Amygdala (tissue), 56 donors: Measurements from ENCODE around the gene LMX1A.

Source experiments
- DNase-seq, 56 donors: peaks; one replicate each; lab custom pipeline; 2025; lab: John Stamatoyannopoulos, UW

LMX1A gene

DNA sequence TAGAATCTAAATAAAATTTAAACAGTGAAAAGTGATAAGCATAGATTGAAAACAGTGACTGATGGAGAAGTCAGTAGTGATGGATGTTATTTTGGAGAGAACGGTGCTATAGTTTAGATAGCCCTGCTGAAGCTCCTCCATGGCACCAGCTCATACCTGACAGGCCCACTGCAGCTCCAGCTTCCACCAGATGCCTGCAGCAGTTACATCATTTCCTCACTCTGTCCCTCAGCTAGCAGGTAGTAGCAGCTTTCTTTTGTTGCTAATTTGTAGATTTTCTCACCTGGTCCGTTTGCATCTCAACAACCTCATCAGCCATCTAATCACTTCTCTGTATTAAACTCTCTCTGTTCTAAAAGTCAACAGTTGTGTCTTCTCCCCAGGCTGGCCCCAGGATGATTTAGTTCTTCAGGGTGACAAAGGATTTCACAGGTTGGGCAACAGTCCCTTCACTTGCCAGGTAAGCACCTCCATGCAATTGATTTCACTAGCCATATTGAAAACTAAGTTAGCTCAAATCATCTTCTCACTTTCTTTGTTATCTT, 128.3 kb downstream of the LMX1A start:
- no peak for DNase-seq

DNA sequence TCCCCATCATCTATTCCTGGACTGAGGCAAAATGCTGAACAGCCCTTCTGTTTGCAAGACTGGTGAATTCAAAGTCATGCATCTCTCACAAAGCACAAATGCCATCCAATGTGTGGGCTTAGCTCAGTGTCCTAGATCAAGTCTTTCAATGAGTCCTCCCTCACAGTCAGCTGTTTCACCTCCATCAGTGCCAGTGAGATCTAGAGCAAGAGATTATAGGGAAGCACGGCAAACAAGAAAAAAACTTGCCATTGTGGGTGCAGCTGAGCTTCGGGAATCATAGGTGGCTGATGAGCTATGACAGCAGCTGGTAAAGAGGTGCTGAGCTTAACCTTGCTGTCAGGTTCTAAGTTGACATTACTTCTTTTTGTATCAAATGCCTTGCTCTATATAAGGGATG, 130.2 kb downstream of the LMX1A start:
- no peak for DNase-seq

DNA sequence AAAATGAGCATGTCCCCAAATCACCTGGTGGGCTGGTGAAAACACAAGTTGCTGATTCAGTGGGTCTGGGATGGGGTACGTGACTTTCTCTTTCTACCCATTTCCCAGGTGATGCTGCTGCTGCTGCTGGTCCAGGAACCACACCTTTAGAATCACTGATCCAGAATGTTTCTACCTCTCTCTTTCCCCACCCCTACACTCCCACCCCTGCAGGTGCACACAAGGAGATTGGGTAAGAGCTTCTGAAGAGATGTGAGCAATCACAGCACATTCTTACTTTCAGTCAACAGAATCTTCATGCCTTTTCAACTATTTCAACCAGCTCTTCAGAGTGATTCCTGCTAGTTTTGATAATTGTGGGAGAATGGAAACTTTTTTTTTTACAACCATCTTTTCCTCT, 130.9 kb downstream of the LMX1A start:
- DNase-seq = no peak

DNA sequence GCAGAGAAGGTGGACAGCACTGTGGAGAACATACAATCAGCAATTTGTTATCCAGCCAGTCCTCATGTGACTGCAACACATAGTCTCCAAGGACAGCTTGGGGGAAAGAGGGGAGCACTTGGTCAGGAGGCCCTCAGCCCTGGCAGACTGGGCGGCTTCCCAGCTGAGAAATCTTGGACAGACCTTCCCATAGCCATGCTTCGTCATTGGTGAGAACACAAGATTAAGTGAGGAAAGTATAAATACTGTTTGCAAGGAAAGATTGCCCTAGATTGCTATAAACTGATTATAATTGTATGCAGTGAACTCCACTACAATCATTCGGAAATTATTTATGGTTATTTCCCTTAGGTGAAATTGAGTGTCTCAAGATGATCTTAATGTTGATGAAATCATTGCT, 131.5 kb downstream of the LMX1A start:
- no peak for DNase-seq

DNA sequence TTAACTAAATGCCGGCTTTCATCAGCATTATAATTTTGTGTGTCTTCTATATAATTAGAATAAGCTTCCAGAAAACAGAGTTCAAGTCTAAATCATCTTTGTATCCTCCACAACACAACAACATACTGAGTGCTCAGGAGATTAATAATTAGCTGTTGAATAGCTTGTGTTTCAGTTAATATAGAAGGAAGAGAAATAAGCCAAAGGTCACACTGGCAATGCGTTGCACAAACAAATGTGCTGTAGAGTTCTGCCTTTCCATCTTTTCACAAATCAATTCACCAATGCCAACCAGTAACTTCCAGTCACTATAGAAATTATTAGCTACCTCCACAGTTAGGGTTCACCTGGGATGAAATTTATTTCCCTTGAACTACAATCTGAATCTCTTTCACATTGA, 132.0 kb downstream of the LMX1A start:
- no peak for DNase-seq

DNA sequence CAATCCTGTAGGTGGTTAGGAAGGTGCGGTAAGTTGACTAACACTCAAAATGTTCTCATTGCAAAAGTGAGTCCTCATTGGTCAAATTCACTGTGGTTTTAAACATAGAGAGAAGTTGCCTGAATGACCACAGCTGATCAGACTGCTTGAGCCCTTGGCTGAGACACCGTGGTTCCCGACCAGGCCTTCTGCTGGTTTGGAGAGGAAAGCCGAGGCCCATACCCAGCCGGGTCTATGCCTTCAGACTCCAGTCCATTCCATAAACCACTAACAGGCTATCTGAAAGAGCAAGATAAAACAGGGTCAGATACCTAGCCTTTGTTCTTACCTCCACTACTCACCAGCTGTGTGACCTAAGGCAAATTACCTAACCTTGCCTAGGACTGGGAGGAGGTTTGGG, 133.9 kb downstream of the LMX1A start:
- DNase-seq = no peak

DNA sequence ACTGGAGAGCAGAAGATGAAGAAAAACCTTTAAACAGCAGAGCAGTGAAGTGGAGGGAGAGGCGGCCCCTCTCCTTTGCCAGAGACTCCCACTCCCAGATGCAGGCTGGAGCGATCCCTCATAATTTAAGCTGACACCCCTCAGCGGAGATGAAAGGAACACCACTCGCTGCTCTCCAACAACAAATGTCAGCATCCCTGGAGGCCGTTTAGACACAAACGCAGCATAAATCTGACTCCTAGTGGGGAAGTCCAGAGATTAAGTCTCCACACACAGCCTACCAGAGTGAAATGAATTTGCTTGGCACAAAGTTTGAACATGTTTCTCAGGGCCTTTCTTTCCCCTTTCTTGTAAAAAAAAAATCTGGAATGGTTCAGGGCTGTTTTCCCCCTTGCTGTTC, 137.8 kb downstream of the LMX1A start:
- no peak for DNase-seq

DNA sequence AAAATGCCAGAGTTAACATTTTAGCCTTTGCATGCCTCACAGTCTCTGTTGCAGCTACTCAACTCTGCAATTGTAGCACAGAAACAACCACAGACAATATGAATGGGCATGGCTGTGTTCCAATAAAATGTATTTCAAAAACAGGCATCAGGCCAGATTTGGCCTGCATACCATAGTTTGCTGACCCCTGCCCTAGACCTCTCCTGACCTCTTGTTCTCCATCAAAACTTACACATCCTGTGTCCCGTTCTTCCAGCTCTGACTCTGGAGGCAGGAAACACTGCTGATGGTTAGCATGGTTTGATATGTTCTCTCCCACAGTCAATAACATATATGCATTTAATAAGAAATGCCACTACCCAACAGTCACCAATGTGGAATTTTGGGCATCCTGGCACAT, 138.6 kb downstream of the LMX1A start:
- DNase-seq = no peak

DNA sequence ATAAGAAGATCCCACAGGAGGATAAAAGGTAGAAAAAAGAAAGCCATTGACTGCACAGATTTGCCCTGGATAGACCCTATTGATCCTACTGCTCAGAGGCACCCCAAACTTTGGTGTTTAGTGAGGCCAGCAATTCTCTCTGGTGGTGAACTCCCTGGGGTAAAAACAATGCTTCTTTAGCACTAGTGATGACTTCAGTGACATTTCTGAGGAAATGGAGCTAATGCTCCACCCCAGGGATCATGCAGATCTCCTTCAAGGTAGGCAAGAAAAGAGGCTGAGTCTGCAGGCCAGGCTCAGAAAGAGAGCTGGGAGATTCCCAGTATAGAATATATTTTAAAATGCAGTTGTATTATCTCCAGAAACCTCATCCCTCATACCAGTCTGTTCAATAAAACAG, 140.3 kb downstream of the LMX1A start:
- DNase-seq = no peak

DNA sequence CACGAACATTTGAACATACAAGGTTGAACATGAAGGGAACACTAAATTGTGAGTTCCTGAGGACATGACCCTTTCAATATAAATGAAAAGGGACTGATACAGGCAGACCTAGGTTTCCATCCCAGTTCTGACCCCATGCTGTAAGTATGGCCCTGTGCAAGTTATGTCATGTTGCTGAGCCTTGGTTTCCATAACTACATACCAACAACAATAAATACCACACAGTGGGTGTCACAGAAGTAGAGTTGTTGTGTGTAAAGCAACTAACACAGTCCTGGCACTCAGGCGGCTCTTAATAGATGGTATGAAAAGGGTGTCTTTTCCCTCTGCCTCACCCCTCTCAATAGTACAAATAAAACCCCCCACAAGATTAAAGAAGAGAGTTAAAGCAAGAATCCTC, 140.8 kb downstream of the LMX1A start:
- DNase-seq = no peak

DNA sequence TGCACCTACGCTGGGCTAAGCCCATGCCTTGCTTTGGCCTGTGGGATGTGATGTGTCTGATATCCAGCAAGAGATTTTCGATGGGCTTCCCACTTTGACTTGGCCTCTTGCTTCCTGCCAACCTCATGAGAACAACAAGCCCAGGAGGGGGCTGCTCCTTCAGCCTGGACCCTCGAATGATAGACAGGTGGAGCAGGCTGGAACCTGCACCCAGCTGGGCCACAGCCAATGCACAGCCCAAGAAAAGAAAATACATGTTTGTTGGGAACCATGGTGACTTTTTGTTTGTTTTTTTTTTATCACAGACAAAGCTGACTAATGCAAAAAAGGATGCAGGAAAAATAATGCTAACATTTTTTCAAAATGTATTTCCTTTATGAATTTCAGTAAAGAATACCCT, 144.3 kb downstream of the LMX1A start:
- DNase-seq = no peak

DNA sequence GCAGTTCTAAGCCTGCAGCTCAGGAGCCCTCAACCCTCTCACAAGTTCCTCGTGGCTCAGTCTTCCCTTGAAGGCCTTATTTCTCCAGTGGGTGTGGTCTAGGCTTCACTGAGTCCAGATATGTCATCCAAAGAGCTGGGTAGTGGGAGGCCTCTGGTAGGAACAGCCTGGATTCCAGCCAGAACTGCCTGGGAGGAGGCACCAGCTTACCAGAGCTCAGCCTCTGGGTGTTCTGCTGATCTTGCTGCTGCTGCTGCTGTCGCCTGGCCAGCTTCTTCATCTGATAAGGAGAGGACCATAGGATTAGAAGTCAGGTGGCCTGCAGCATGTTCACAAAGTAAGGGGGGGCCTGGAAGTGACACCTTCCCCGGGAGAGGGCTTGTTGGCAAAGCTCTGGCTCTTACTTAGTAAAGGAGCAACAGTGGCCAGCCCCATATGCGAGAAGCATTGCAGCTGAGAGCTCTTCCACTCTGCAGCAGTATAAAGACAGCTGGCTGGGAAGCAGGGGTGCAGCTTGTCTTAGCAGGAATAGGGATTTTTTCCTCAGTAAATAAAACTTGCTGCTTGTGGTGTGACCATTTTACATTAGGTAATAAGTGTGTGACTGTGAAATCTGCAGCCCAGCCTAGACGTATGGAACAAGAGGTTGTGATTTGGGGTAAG, 148.5 kb downstream of the LMX1A start:
- no peak for DNase-seq

DNA sequence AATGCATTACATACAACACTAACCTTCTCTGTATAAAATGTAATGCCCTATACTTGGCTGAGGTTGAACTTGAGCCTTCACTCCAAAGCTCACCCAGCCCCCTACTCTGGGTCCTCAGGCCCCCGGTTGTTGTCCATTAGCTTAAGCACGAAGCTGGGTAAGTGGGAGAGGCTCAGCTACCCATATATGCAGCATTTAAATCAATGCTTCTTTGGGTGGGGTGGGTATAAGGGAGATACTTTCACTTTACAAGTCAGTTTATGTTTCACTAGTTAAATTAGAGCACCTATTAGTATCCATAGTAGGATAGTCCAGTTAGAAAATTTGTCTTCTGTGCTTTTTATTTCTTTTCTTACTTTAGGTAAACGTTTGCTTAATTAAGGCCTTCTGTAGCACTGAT, 151.4 kb downstream of the LMX1A start:
- no peak for DNase-seq

DNA sequence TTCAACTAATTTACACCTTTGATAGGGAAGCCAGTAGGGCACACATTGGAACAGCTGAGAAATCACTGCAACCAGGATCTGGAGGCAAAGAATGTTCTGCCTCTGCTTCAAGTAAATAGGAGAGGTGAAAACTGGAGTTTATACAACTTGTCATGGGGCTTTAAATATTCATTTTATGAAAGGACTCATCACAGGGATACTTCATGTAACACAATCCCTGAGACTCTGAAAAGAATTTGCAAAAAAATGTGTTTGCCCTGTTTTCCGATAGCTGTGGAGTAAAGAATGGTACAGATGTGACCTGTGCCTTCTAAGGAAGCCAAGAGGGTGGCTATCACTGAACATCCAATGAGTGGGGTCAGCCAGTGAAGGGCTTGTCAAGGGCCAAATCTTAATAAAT, 152.0 kb downstream of the LMX1A start:
- DNase-seq = no peak

DNA sequence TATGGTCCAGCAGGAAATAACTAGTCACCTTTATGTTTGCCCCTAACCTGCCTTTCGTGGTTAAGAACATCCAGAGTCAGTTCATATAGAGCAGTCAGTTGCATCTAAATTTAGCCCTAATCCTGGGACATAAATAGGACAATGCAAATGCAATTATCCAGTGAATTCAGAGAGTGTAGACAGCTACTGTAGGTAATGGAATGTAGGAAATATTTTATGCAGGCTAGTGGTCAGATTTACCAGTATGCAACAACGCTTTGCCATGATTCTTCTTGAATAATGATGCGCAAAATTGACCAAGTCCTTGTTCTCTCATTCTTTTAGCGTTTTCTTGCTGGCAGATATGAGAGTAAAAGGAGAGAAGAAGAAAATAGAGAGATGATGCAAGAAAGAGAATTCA, 165.4 kb downstream of the LMX1A start:
- DNase-seq = no peak

DNA sequence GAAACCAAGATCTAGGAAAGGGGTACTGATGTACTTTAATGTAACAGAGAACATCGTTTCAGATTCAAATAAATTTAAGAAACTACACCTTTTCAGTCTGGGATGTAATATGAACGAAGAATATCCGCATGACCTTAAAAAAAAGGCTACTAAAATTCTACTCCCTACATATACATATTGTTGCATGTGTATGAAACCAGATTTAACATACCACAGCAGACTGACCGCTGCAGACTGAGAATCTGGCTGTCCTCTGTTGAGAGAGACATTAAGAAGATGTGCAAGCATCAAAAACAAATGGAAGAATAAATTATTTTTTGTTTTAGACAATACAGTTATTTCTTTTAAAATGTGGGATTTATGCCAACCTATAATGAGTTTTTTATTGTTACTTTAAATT, 166.6 kb downstream of the LMX1A start:
- DNase-seq = no peak

DNA sequence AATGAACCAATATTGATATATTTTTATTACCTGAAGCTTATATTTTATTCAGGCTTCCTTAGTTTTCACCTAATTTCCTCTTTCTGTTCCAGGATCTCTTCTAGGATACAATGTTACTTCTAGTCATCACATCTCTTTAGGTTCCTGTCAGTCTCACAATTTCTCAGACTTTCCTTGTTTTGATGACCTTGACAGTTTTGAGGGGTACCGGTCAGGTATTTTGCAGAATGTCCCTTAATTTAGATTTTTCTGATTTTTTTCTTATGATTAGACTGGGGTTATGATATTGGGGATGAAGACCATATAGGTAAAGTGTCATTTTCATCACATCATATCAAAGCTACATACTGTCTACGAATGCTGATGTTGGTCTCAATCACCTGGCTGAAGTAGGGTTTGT, 167.5 kb downstream of the LMX1A start:
- no peak for DNase-seq

DNA sequence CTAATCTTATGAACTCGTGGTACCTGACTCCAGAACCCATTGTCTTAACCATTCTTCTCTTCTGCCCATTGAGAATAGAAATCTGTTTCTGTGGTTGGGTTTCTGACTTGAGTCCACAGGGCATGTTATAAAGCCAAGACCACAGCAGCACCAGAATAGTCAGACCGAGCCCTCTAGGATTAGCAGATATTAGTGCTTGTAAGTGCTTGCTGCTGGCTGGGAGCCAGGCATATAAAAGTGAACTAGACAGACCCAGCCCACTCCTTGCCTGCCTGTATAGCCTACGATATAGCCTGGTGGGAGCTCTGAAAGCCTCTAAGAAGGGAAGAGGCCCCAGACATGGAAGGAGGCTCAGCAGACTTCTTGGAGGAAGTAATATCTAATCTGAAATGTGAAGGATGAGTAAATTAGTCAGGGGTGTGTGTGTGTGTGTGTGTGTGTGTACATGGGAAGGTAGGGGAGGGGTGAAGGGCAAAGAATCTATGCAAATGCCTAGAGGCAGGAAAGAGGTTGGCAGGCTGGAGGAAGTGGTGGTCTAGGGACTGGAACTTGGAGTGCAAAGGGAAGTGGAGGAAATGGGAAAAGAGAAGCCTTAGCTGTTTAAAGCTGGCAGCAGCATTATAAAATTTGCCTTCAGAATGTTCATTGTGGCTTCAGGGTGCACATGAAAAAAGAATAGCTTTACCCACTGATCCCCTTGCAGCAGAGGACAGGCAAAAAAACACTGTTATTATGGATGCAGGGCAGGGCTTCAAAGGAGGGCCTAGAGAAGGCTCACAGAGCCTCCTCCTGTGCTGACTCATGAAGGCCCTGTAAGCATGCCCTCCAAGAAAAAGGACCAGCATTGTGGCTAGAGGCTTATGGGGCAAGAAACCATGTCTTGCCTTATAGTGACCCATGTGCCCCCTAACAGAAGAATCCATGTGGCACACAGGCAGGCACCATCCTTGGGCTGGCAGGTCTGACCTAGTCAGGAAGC, 169.2 kb downstream of the LMX1A start:
- no peak for DNase-seq

DNA sequence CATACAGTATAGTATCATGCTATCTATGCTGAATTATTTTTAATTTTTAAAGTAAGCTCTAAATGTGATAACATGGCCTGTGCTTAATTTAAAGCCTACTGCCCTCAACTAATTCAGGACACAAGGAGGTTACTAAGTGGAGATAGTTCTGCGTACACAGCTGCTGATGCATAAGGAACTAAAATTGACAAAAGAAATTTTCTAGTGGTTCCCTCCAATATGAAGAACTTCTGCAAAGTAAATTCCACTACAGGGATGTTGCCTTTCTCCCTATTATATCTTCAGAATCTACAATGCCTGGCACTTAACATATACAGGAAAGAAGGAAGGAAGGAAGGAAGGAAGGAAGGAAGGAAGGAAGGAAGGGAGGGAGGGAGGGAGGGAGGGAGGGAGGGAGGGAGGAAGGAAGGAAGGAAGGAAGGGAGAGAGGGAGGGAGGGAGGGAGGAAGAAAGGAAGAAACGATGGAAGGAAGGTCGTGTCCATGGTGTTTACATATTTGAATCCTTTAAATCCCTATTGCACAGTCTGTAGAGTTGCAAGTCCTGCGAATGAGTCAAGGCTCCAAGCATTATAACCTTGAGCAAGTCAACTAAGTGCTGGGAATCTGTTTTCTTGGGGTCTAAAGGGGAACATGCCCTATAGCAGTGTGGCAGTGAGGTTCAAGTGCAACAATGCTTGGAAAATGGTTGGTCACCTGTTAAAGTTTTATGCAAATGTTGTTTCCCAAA, 171.2 kb downstream of the LMX1A start:
- no peak for DNase-seq

DNA sequence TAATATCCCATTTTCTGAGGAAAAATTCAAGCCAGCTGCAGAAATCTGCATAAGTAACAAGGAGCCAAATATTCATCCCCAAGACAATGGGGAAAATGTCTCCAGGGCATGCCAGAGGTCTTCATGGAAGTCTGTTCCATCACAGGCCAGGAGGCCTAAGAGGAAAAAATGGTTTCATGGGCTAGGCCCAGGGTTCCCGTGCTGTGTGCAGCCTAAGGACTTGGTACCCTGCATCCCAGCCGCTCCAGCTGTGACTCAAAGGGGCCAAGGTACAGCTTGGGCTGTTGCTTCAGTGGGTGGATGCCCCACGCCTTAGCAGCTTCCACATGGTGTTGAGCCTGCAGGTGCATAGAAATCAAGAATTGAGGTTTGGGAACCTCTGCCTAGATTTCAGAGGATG, 173.5 kb downstream of the LMX1A start:
- DNase-seq = no peak

DNA sequence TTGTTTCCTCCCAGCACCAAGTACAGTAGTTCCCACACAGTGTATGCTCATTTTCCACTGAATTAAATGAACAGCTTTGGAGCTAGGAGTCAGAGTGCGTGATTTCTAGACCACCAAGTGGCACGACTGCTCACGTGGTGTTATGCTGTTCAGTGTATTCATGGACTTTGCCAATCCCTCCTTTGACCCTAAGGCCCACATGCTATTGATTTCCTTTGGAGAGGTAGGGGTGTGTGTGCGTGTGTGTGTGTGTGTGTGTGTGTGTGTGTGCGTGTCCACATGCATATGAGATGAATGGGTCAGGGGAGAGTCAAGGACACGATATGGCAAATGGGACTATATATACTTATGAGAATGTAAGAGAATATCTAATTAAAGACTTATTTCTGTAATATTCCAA, 177.2 kb downstream of the LMX1A start:
- DNase-seq = no peak
